Measurements from ENCODE around the gene FLVCR2.

The FLVCR2 gene, protein sequence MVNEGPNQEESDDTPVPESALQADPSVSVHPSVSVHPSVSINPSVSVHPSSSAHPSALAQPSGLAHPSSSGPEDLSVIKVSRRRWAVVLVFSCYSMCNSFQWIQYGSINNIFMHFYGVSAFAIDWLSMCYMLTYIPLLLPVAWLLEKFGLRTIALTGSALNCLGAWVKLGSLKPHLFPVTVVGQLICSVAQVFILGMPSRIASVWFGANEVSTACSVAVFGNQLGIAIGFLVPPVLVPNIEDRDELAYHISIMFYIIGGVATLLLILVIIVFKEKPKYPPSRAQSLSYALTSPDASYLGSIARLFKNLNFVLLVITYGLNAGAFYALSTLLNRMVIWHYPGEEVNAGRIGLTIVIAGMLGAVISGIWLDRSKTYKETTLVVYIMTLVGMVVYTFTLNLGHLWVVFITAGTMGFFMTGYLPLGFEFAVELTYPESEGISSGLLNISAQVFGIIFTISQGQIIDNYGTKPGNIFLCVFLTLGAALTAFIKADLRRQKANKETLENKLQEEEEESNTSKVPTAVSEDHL

DNA sequence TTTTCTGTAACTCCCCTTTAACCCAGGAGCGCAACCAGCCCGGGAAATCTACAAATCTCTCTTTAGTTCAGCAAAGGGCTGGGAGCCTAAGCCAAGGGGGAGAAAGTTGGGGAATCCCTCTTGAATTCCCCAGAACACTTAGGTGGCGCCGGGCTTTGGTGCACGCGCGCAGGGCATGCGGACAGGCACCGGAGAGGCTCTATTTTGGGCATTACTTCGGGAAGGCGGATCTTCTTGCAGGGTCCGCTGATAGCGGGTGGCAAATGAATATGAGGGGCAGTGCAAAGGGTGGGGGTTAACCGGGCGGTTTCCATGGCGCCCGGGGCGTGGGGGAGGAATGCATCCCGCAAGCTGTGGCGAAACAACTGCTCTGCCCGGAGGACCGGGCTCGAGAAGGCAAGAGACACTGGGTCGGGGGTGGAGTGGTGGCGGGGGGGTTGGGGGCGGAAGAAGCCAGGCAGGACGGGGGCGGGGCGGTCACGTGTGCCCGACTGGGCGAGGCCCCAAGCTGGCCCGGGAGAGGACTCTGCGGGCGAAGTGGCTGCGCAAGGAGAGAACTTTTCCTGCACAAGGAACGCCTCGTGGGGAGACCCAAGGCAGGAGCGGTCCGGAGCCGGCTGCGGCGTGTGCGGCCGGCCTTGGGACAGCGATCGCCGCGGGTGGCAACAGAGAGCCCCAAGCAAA, at the start of gene FLVCR2:
Gene FLVCR2, plus strand, starts transcription at position 519 of the 684 bp plus-strand sequence. CDS start 353 bp downstream, outside the sequence.
- no peak for DNase-seq

DNA sequence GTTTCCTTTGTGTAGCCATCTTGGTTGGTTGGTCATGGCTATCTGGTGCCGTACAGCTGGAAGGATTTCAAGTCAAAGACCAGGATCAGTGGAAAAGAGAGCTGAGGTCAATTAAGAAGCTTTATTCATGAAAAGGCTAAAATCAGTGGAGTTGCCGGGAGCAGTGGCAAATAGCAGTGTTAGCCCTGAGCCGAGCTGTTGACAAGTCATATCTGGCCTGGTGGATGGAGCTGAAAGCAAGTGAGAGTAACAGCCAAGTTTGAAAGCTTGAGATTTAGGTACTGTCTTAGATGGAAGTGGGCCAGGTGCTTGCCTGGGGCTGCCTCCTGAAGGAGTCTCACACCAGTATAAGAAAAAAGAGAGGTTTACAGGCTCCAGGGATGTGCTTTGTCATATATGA, 47.2 kb upstream of the FLVCR2 start:
- DNase-seq = no peak

DNA sequence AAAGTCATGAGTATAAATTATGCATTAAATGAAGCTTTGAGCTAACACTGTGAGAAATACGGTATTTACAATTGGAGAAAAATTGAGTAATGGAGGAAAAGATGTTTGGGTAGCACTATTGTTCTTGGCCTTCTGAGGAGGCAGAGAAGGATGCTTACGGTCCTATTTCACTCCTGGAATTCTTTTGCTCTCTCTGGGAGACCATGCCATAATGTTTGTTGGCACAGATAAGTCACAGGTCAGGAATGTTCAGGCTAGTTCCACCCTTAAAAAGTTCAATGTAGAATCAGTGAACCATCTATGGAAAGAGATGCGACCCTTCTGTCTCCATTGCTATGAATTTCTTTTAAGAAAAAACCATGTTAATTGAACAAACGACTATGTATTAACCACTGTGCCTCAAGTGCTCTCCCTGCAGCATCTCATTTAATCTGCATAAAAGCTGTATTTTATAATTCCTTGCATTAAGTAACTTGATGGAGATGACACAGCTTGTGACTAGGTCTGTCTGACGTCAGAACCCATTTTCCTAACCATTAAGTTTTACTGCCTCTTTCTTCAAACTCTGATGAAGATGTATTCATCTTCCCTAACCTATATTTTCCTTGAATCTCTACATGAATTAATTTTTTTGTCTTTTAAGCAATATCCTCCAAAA, 46.6 kb upstream of the FLVCR2 start:
- DNase-seq = no peak

DNA sequence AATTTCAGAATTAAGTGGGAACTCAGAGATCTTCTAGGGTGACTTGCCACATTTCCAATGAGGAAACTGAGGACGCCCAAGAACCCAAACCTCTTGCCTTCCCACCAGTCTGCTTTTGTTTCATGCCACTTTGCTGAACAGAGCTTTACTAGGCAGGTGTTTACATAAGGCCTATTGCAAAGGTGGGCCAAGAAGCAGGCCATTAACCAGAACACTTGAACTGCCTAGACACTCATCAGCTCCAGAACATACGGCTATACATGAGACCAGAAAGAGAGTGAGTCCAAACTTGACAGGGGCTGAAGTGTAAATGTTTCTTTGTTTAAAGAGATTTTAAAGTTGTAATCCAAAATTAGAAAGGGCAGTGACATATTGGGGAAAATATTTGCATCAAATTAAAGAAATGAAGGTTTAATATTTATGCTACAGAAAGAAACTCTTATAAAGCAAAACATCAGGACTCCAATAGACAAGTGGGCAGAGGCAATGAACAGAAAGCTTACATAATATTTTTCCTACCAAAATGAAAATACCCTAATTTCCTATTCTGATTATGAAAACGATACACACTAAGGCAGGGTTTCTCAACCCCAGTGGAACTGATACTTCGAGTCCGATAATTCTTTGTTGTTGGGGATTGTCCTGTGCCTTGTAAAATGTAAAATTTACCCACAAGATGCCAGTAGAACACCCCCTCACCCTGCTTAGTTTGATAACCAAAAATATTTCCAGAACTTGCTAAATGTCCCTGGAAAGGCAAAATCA, 44.4 kb upstream of the FLVCR2 start:
- no peak for DNase-seq

DNA sequence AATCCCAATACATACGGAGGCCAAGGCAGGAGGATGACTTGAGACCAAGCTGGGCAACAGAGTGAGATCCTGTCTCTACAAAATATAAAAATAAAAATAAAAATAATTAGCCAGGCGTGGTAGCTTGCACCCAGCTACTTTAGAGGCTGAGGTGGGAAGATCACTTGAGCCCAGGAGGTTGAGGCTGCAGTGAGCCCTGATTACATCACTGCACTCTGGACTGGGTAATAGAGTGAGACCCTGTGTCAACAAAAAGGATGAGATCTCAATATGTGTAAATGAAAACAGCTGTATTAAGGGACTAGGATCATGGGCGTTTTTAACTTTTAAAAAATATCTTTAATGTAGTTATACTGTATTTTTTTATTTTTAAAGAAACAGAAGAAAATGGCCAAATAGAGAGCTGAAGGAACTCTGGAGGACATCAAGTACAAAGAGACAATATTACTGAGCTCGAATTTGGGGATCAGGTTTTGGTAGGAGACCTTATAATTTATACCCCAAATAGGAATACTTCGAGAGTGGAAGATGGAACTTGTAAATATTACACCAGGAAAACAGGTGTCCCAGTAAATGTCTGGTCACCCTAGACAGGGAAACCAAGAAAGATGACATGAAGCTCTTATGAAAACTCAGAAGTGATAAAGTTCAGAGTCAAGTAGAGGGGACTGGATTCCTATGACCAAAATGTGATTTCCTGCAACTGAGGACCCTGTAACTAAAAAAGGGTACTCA, 43.1 kb upstream of the FLVCR2 start:
- DNase-seq = no peak

DNA sequence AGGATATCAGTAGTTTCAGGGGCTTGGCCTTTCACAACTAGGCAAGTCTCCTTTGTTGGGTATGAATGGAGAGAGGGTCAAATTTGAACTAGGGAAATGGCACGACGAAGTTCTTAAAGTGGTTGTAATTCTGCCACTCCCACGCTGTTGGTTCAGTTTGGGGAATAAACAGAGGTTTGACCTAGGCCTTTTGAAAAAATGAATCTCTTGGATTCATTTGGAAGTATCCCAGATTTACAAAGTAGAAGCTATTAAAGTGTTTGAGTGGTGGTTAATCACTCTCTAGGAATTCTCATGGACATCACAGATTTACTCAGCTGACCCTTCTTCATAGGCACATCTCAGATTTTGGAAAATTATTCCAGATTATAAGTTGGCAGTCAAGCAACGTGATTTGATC, 41.3 kb upstream of the FLVCR2 start:
- no peak for DNase-seq

DNA sequence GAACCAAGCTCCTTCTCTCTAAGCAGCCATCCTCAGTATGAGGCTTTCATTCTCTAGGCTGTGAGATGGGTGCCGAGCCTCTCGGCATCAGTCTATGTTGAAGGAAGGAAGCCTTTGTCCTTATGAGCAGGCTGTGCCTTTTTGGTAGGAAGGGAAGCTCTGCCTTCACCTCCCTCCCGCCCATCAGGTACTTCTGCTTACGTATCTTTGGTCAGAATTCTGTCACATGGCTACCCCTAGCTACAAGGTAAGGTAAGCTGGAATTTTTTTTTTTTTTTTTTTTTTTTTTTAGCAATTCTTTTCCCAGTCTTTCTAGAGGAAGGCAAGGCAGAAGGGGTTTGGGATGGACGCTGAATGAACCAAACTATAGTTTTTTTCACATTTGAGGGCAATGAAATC, 39.3 kb upstream of the FLVCR2 start:
- no peak for DNase-seq

DNA sequence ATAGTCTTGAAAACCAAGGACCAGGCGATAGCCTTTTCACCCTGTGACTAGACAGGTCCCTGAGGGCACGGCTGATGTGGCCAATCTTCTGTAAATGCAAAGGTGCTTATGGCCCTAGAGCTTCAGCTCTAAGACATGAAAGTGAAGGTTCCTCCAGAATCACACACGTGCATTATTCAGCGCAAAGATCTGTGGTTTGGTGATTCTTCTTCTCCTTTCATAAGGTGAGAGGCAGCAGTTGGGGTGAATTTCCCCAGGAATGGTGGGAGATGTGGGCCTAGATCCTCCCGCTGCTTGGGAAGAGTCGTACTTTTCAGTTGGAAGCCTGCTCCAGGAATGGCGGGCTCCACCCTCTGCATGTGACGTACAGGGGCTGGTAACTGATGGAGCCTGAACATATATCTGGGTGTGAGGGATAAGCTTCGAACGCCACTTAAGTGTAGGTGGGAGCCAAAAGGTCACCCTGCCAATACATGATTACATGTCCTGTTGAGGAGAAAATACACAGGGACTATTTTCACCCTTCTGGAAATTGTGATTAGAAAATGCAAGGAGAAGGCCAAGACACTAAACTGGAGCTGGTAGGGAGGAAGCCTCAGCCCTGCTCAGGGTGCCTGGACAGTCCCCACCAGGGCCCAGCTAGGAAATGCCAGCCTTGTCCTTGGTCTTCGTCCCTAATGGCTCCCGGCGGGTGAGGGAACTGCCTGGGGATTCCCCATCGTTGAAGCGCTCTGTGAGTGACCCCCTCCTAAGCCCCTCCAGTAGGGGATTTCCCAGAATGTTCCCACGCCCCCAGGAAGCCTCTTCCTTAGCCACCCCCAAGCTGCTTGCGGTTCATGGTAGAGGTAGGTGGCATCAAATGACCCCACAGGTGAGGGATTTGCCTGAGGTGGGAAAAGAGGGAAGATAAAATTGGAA, 38.6 kb upstream of the FLVCR2 start:
- DNase-seq = no peak

DNA sequence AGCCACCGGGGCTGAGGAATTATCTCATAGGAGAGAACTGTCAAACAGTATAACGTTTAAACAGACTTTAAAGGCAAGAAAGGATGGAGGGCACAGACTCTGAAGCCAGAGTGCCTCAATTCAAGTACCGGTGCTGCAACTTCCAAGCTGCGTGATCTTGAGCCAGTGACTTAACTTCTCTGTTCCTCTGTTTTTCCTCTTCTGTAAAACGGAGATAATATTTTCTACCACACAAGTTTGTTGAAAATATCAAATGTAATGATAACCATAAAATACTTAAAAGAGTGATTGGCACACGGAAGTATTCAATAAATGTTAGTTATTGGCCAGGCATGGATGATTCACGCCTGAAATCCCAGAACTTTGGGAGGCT, 38.0 kb upstream of the FLVCR2 start:
- DNase-seq = no peak

DNA sequence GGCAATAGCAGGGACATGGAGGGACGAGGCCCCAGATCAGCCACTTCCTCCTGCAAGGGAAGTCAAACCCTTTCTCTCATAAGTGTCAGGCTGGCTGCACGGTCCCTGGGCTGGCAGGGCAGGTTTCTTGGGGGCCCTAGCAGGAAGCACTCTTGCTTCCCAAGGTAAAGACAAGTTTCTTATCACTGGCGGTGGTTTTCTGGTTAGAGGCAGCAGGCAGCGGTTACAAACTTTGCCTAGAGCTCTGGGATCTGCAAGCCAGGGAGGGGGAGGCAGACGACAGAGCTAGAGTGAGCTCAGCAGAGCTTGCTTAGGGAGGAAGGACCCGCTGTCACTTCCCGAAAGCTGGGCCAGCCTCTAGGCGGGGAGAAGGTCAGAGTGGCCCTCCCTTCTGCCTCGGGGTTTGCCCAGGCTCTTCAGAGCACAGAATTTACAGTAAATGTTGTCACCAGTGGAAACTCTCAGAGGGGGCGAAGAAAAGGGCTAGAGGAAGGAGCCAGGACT, 35.8 kb upstream of the FLVCR2 start:
- DNase-seq = peak; percentile 27

DNA sequence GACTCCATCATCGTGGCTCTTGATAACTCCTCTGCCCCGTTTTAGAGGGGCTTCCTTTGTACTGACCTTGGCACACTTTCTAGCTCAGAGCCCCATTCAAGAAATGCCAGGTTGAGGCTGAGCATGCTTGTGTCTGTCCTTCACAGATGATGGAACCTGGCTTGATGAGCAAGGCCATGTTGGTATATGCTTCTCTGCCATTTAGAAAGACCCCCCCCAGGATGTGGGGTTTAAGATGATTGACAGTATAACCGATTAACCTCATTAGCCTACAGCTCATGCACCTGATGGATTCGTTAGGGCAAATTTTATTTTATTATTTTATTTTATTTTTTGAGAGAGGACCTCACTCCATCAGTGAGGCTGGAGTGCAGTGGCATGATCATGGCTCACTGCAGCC, 35.2 kb upstream of the FLVCR2 start:
- DNase-seq = no peak

DNA sequence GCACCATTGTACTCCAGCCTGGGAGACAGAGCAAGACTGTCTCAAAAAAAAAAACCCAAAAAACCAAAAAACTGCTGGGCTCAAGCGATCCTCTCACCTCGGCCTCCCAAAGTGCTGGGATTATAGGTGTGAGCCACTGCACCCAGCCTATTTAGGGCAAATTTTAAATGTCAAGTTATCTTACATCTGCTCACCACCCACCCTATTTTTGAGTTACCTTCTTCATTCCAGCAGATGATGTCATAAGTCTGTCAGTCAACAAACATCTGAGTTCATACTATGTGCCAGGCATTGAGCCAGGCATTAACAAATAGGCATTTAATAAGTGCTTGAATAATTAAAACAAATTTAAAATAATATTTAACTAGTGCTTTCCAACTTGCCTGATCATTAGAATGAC, 34.6 kb upstream of the FLVCR2 start:
- no peak for DNase-seq

DNA sequence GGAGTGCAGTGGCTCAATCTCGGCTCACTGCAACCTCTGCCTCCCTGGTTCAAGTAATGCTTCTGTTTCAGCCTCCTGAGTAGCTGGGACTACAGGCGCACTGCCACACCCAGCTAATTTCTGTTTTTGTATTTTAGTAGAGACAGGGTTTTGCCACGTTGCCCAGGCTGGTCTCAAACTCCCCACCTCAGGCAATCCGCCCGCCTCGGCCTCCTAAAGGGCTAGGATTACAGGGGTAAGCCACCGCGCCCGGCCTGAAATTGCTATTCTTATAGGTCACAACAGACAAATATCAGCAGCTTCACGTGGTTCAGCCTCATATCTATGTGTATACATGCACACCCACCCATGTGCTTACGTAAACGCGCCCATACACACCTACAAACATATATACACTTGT, 32.5 kb upstream of the FLVCR2 start:
- DNase-seq = no peak

DNA sequence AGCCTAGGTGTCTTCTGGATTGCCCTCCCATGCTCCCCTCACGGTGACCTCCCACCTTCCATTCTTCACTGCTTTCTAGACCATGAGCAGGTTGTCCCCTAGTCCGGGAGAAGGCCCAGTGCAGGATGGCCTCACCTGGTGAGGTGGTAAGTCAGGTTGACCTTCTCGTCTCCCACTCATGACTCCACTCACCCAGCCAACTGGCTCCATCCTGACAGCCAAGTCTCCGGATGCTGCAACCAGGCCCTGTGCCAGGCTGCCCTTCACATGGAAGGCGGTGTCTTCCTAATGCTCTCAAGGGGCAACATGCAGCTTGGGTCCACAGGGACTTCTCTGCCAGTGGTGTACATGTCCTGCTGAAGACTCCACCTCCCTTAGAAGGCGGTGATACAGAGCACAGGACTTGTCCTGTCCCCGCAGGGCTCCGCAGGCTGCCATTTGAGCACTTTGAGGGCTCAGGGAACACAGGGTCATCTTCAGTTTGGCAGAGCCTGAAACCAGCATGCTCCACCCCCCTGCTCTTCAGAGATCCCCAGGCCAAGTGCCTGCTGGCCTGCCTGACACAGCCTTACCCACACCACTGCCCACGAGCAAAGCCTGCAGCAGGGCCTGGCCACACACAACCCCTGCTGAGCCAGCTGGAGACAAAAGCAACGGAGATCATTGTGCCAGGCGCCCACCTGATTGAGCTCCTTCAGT, 30.7 kb upstream of the FLVCR2 start:
- DNase-seq = no peak

DNA sequence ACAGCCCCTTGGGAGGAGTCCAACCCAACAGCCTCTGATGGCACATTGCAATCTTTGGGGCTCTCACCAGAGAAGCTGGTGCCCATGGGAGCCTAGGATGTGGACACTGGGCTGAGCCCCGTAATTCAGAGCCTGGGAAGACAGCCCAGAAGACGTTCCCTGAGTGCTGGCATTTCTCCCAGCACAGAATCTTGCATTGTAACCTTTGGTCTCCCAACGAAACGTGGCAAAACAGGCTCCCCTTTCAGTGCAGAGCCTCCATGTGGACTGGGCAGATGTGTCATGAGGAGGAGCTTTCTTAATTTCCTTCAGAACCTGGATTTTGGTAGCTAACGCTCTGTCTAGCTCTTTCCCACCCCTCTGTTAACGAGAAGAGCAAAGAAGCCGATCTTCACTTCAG, 29.9 kb upstream of the FLVCR2 start:
- DNase-seq = no peak

DNA sequence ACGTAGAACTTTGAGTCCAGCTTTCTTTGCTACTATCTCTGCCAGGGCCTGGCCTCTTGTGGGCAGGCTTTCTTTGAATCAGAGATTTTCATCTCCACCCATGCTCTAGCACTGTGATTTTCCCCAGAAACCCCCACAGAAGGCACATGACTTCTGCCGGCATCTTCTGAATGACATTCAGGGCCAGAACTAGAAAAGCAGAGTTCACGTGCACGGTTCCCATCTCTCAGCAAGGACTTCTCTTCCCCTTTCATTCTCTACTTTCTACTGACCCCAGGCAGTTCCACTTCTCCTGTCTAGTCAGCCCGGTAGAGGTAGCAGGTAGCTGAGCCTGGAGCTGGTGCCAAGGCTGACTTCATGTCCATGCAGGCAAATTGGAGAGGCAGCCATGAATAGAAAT, 29.3 kb upstream of the FLVCR2 start:
- DNase-seq = no peak

DNA sequence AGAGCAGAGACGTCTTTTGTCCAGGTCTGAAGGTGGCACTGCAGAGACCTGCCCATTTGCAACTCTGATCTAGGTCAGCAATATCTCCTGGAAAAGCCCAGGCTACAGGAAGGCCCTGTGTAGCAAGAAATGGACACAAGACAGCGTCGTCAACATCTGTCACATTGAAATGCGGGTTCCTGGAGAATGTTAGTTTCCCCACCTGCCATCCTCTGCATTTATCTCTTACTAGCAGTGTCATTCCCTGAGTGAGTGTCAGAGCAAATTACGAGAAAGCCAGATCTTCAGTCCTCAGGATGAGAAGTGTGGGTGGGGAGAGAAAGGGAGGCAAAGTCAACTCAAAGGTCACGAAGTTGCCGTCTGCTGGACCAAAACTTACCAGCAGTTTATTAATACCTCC, 27.4 kb upstream of the FLVCR2 start:
- DNase-seq = no peak

DNA sequence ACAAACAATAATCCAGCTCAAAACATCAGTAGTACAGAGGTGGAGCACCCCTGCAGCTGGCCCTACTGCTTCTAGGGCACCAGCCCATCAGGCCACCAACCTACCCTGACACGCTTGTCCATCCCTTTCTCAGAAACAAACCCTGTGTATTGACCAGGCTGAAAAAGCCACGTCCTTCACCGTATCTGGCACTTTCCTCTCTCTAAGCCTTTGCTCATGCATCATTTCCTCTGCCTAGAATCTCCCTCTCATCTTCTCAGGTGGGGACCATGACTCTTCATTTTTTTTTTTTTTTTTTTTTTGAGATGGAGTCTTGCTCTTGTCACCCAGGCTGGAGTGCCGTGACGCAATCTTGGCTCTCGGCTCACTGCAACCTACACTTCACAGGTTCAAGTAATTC, 25.3 kb upstream of the FLVCR2 start:
- no peak for DNase-seq

DNA sequence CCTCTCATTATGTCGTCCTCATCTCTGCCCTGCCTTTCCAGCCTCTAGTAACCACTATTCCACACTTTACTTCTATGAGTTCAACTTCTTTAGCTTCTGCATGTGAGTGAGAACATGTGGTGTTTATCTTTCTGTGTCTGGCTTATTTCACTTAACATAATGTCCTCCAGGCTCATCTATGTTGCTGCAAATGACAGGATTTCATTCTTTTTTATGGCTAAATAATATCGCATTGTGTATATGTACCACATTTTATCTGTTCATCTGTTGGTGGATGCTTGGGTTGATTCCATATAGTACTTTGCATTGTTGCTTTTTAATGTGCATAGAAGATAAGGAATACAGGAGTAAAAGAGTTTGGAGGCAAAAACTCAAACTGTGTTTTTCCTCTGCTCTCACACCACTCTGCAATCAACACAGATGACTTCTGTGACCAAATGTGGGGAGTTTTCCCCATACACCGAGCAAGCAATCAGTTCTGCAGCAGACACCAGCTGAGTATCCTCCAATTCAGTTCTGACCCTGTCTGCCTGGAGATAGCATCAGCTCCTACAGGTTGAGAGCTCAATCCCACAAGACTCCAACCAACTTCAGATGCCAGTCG, 24.6 kb upstream of the FLVCR2 start:
- DNase-seq = no peak

DNA sequence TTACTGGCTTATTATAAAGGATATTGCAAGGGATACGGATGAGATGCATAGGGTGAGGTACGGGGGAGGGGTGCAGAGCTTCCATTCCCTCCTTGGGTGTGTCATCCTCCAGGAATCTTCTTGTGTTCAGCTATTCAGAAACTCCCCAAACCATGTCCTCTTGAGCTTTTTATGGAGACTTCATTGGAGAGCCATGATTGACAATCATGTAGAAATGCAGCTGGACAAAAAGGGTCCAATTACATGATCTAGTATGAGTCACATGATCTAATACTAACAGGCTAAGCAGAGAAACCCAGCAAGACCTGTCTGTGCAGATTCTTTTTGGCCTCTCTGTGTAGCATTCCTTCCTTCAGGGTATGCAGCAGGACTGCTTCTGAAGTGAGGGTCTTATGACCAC, 23.9 kb upstream of the FLVCR2 start:
- no peak for DNase-seq
